NCI-H1436 (cell line): ENCODE measurements around the gene BATF3.
A peak's percentile ranks its signal among the peaks of the same experiment; 100 is the strongest.
"Not testable (repeated sequence)": the region's sequence is repeated elsewhere in the genome, so short reads cannot be mapped to it uniquely, and the experiment has no call there.

Experiments used
- DNase-seq: peaks from one replicate; lab custom pipeline; 2025; lab: John Stamatoyannopoulos, UW

The BATF3 gene

GRCh38 chr1:212699625-212700222 lies at the start of gene BATF3:
TSS of gene BATF3 (minus strand) at chr1:212699840. CDS start at chr1:212699762, 78 bp downstream.
- DNase-seq, result peak; percentile 54

- DNase-seq, result no peak
These were observed 46.9 kb upstream of the BATF3 start for GRCh38 chr1:212746546-212746945.

- no peak for DNase-seq
These were observed 45.7 kb upstream of the BATF3 start for GRCh38 chr1:212745303-212745702.

- no peak for DNase-seq
These were observed 44.3 kb upstream of the BATF3 start for GRCh38 chr1:212743901-212744475.

- DNase-seq, result no peak
These were observed 38.7 kb upstream of the BATF3 start for GRCh38 chr1:212738330-212738729.

- DNase-seq, result no peak
These were observed 37.9 kb upstream of the BATF3 start for GRCh38 chr1:212737559-212737958.

GRCh38 chr1:212733109-212733508 lies 33.5 kb upstream of the BATF3 start:
- no peak for DNase-seq

- DNase-seq, result no peak
These were observed 32.0 kb upstream of the BATF3 start for GRCh38 chr1:212731630-212732029.

- no peak for DNase-seq
These were observed 29.0 kb upstream of the BATF3 start for GRCh38 chr1:212728606-212729005.

GRCh38 chr1:212727386-212728181 lies 27.9 kb upstream of the BATF3 start:
- DNase-seq, result no peak

- not testable (repeated sequence) for DNase-seq
These were observed 25.0 kb upstream of the BATF3 start for GRCh38 chr1:212724679-212725078.

- no peak for DNase-seq
These were observed 22.8 kb upstream of the BATF3 start for GRCh38 chr1:212722270-212722957.

GRCh38 chr1:212721388-212722247 lies 22.0 kb upstream of the BATF3 start:
- DNase-seq, result no peak

- no peak for DNase-seq
These were observed 20.0 kb upstream of the BATF3 start for GRCh38 chr1:212719633-212720032.

GRCh38 chr1:212718499-212718898 lies 18.9 kb upstream of the BATF3 start:
- DNase-seq, result no peak

GRCh38 chr1:212716161-212716560 lies 16.5 kb upstream of the BATF3 start:
- DNase-seq, result no peak

- DNase-seq, result no peak
These were observed 14.0 kb upstream of the BATF3 start for GRCh38 chr1:212713465-212714136.

- no peak for DNase-seq
These were observed 13.0 kb upstream of the BATF3 start for GRCh38 chr1:212712451-212713303.

- DNase-seq, result not testable (repeated sequence)
These were observed 12.3 kb upstream of the BATF3 start for GRCh38 chr1:212711974-212712373.

GRCh38 chr1:212710566-212710965 lies 10.9 kb upstream of the BATF3 start:
- no peak for DNase-seq
